Neural progenitor cell (in vitro differentiated cells): Measurements from ENCODE around the gene MRI1. TPM values are rescaled to one million over a fixed set of nuclear protein-coding genes. Genes with fewer than 3 reads are reported as not detected.
A peak's percentile ranks its signal among the peaks of the same experiment; 100 is the strongest.

Experiments
- DNase-seq: peaks from one replicate; pipeline ENCODE4 v3.0.0-alpha.2; 2016; ENCODE audit warnings: low spot score
- H2AFZ ChIP-seq: fragments of 200-600 bp; sonication (generic); replicated peaks from 2 replicates; pipeline ENCODE4 v1.6.1; 2016; ENCODE audit warnings: antibody characterized with exemption
- H3F3A ChIP-seq: fragments of 200-600 bp; sonication (generic); 2 replicates; pipeline ENCODE4 v1.6.1; 2016; ENCODE audit warnings: antibody characterized with exemption, low read depth
- H3K27ac ChIP-seq: fragments of 200-600 bp; sonication (generic); 2 replicates; pipeline ENCODE4 v1.5.1; 2016; ENCODE audit warnings: mild to moderate bottlenecking
- H3K27me3 ChIP-seq: fragments of 200-600 bp; sonication (generic); 2 replicates; pipeline ENCODE4 v1.6.1; 2016; ENCODE audit warnings: mild to moderate bottlenecking, moderate library complexity
- H3K36me3 ChIP-seq: fragments of 200-600 bp; sonication (generic); 2 replicates; pipeline ENCODE4 v1.5.1; 2016
- H3K4me1 ChIP-seq: fragments of 200-600 bp; sonication (generic); 2 replicates; pipeline ENCODE4 v1.6.1; 2016; ENCODE audit warnings: mixed run types
- H3K4me2 ChIP-seq: fragments of 200-600 bp; sonication (generic); 2 replicates; pipeline ENCODE4 v1.6.1; 2016
- H3K4me3 ChIP-seq: fragments of 200-600 bp; sonication (generic); 2 replicates; pipeline ENCODE4 v1.5.1; 2016
- H3K79me2 ChIP-seq: fragments of 200-600 bp; sonication (generic); 2 replicates; pipeline ENCODE4 v1.6.1; 2016; ENCODE audit warnings: low read depth
- H3K9ac ChIP-seq: fragments of 200-600 bp; sonication (generic); 2 replicates; pipeline ENCODE4 v1.6.1; 2016
- H3K9me3 ChIP-seq: fragments of 200-600 bp; sonication (generic); 2 replicates; pipeline ENCODE4 v1.5.1; 2016; ENCODE audit warnings: low read depth
- H4K20me1 ChIP-seq: fragments of 200-600 bp; sonication (generic); 2 replicates; pipeline ENCODE4 v1.6.1; 2016; ENCODE audit warnings: low read depth
- H3K27ac Mint-ChIP-seq: 3 replicates; pipeline ENCODE4 v1.8.0; 2021; ENCODE audit warnings: mixed read lengths
- H3K27me3 Mint-ChIP-seq: 2 replicates; pipeline ENCODE4 v1.8.0; 2022; ENCODE audit warnings: low read depth, mild to moderate bottlenecking, inconsistent platforms, moderate library complexity, mixed read lengths; ENCODE audit not compliant: insufficient read depth
- H3K36me3 Mint-ChIP-seq: 3 replicates; pipeline ENCODE4 v1.8.0; 2021; ENCODE audit warnings: mixed read lengths
- H3K4me1 Mint-ChIP-seq: 3 replicates; pipeline ENCODE4 v1.8.0; 2021; ENCODE audit warnings: mixed read lengths
- H3K4me3 Mint-ChIP-seq: 3 replicates; pipeline ENCODE4 v1.8.0; 2021; ENCODE audit warnings: mild to moderate bottlenecking, moderate library complexity, mixed read lengths
- H3K9me3 Mint-ChIP-seq: 3 replicates; pipeline ENCODE4 v1.8.0; 2020; ENCODE audit warnings: mixed read lengths
- CTCF ChIP-seq: fragments of 200-600 bp; sonication (generic); IDR thresholded peaks from 2 replicates; pipeline ENCODE4 v1.5.1; 2017; ENCODE audit warnings: antibody characterized with exemption, mild to moderate bottlenecking
- EZH2 ChIP-seq: fragments of 200-600 bp; sonication (generic); IDR thresholded peaks from 2 replicates; pipeline ENCODE4 v1.6.1; 2017; ENCODE audit warnings: antibody characterized with exemption, mild to moderate bottlenecking, moderate library complexity
- EZH2phosphoT487 ChIP-seq: fragments of 200-600 bp; sonication (generic); IDR thresholded peaks from 2 replicates; pipeline ENCODE4 v1.6.1; 2017; ENCODE audit warnings: antibody characterized with exemption
- total RNA-seq: library from RNA; depleted of rRNA; stranded (reverse); fragments of >200 nt; gene quantifications from 2 replicates; pipeline ENCODE4 v1.2.3, GENCODE V29; 2015; ENCODE audit warnings: low replicate concordance

Gene MRI1
- total RNA-seq, 1 donor from 2014 or later, result 6.3 TPM

GRCh38 chr19:13727798-13728197, 36.5 kb upstream of the MRI1 start:
- TF ChIP-seq CTCF, result no peak
- TF ChIP-seq EZH2, result no peak
- TF ChIP-seq EZH2phosphoT487, result no peak
- Histone ChIP-seq H3K9ac (no peak overlapping the region), H3K4me3 (no peak overlapping the region), H4K20me1 (no peaks in the 10 kb centered on the region), H3K79me2 (peaks cover 6% of the 10 kb centered on the region), H3K4me1 (peaks cover 14% of the 10 kb centered on the region), H2AFZ (no peak overlapping the region), H3K27ac (no peak overlapping the region), H3K9me3 (no peaks in the 10 kb centered on the region), H3K27me3 (no peaks in the 10 kb centered on the region), H3F3A (peaks cover 5% of the 10 kb centered on the region), H3K4me2 (no peak overlapping the region), H3K36me3 (no peaks in the 10 kb centered on the region)
- no peaks in the 10 kb centered on the region for H3K9me3 Mint-ChIP-seq
- H3K27me3 Mint-ChIP-seq, result peaks cover 9% of the 10 kb centered on the region
- DNase-seq, result no peak
- H3K4me1 Mint-ChIP-seq, result peaks cover 18% of the 10 kb centered on the region
- no peak overlapping the region for H3K27ac Mint-ChIP-seq
- H3K36me3 Mint-ChIP-seq, result no peaks in the 10 kb centered on the region
- no peak overlapping the region for H3K4me3 Mint-ChIP-seq

DNA sequence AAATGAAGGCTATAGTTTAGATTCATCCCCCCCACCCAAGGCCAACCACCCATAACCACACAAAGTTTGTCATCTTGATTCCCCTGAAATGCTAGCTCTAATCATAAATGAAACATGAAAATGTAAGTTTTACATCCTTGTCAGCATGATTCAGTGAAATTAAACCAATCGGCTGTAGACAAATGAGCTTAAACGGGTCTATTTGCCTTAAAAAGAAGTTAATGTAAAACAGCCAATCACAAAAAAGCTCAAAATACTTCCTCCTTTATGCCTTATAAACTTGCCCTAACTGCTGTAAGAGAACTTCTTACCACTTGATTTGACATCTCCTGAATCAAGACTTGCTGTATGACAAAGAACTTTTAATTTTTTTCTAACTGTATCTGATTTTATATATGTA, 34.5 kb upstream of the MRI1 start:
- DNase-seq, result no peak
- no peak overlapping the region for H3K9ac ChIP-seq
- Mint-ChIP-seq H3K27ac (peak overlapping the region; percentile 37), H3K4me3 (no peak overlapping the region), H3K36me3 (no peaks in the 10 kb centered on the region), H3K4me1 (peaks cover 18% of the 10 kb centered on the region), H3K9me3 (no peaks in the 10 kb centered on the region), H3K27me3 (peaks cover 4% of the 10 kb centered on the region)
- H2AFZ ChIP-seq, result no peak overlapping the region
- H3K9me3 ChIP-seq, result no peaks in the 10 kb centered on the region
- H3K4me2 ChIP-seq, result no peak overlapping the region
- H3K36me3 ChIP-seq, result no peaks in the 10 kb centered on the region
- peaks cover 6% of the 10 kb centered on the region for H3K79me2 ChIP-seq
- H3K27ac ChIP-seq, result no peak overlapping the region
- no peaks in the 10 kb centered on the region for H3K27me3 ChIP-seq
- peaks cover 14% of the 10 kb centered on the region for H3K4me1 ChIP-seq
- H4K20me1 ChIP-seq, result no peaks in the 10 kb centered on the region
- H3K4me3 ChIP-seq, result no peak overlapping the region
- peaks cover 5% of the 10 kb centered on the region for H3F3A ChIP-seq
- TF ChIP-seq EZH2phosphoT487 (no peak), CTCF (no peak), EZH2 (no peak)

- no peaks in the 10 kb centered on the region for H4K20me1 ChIP-seq
- no peaks in the 10 kb centered on the region for H3K27me3 ChIP-seq
- peaks cover 6% of the 10 kb centered on the region for H3K79me2 ChIP-seq
- Mint-ChIP-seq H3K27me3 (peaks cover 4% of the 10 kb centered on the region), H3K4me1 (peaks cover 18% of the 10 kb centered on the region), H3K36me3 (no peaks in the 10 kb centered on the region), H3K9me3 (no peaks in the 10 kb centered on the region), H3K27ac (peak overlapping the region; percentile 94), H3K4me3 (peak overlapping the region; percentile 82)
- peak overlapping the region; percentile 58 for H3K4me3 ChIP-seq
- peak overlapping the region; percentile 59 for H3K27ac ChIP-seq
- no peaks in the 10 kb centered on the region for H3K9me3 ChIP-seq
- H2AFZ ChIP-seq, result peak overlapping the region; percentile 88
- peak; percentile 98 for DNase-seq
- TF ChIP-seq EZH2phosphoT487 (no peak), CTCF (no peak), EZH2 (no peak)
- peak overlapping the region; percentile 88 for H3K9ac ChIP-seq
- peaks cover 14% of the 10 kb centered on the region for H3K4me1 ChIP-seq
- peak overlapping the region; percentile 94 for H3K4me2 ChIP-seq
- peaks cover 5% of the 10 kb centered on the region for H3F3A ChIP-seq
- H3K36me3 ChIP-seq, result no peaks in the 10 kb centered on the region
These were observed 33.0 kb upstream of the MRI1 start for GRCh38 chr19:13731147-13731964.
